Esophagus squamous epithelium (tissue), 5 donors: ENCODE measurements around the gene LURAP1L. TPM values are rescaled to one million over a fixed set of nuclear protein-coding genes. Genes with fewer than 3 reads are reported as not detected.
A peak's percentile ranks its signal among the peaks of the same experiment; 100 is the strongest.

Experiments used
- DNase-seq: peaks from one replicate; lab custom pipeline; 2025; lab: John Stamatoyannopoulos, UW
- H3K27ac ChIP-seq, 4 donors: fragments of 200-600 bp; sonication (generic); one replicate each; pipeline ENCODE4 v1.5.1; 2016 to 2019; ENCODE audit warnings: mild to moderate bottlenecking in 1 of 4
- H3K27me3 ChIP-seq, 4 donors: fragments of 200-600 bp; sonication (generic); 1 replicate in 3 of 4; 2 replicates in 1 of 4; pipeline versions ENCODE4 v1.5.1 to v1.6.0; 2017 to 2021; ENCODE audit warnings: antibody characterized with exemption in 1 of 4
- H3K36me3 ChIP-seq, 3 donors: fragments of 200-600 bp; sonication (generic); one replicate each; pipeline ENCODE4 v1.5.1; 2016 to 2019
- H3K4me1 ChIP-seq, 3 donors: fragments of 200-600 bp; sonication (generic); one replicate each; pipeline ENCODE4 v1.5.1; 2017 to 2019
- H3K4me3 ChIP-seq, 4 donors: fragments of 200-600 bp; sonication (generic); 1 replicate in 3 of 4; 2 replicates in 1 of 4; pipeline ENCODE4 v1.5.1; 2016 to 2019; ENCODE audit warnings: mild to moderate bottlenecking in 2 of 4, moderate library complexity in 1 of 4
- H3K9me3 ChIP-seq, 3 donors: fragments of 200-600 bp; sonication (generic); one replicate each; pipeline ENCODE4 v1.5.1; 2016 to 2019
- CTCF ChIP-seq, 6 experiments: fragments of 450-650 bp in 4 of 6; fragments of 200-600 bp in 2 of 6; sonication (generic) in 2 of 6; IDR thresholded peaks; one replicate each; pipeline ENCODE4 v1.5.1; 2016 to 2019; ENCODE audit warnings: antibody characterized with exemption in 6 of 6, mild to moderate bottlenecking in 4 of 6, moderate library complexity in 4 of 6
- POLR2A ChIP-seq, 4 donors: fragments of 450-650 bp; IDR thresholded peaks; one replicate each; pipeline ENCODE4 v1.6.1; 2017; ENCODE audit warnings: antibody characterized with exemption in 4 of 4, mild to moderate bottlenecking in 4 of 4, moderate library complexity in 3 of 4
- WGBS, 2 donors: methylation state at CpG; one replicate each; pipeline ENCODE4 v1.1.5; 2018; 5-methylcytosine and 5-hydroxymethylcytosine counted together
- intact Hi-C: fragments of 100-400 bp; cut with DNase I; formaldehyde crosslinking; loops from one replicate; pipeline ENCODE4 v1.15.0; 2022
- total RNA-seq, 4 donors: library from RNA; depleted of rRNA; stranded (reverse); fragments of >200 nt; gene quantifications; one replicate each; pipeline ENCODE4 v1.1.0, GENCODE V29; 2016
- donor health status: DM: yes; HTN: yes; CAD: no.

The LURAP1L gene
- total RNA-seq, 4 donors from 2014 or later = 0.75 to 8.0 (median 3.9) TPM

DNA sequence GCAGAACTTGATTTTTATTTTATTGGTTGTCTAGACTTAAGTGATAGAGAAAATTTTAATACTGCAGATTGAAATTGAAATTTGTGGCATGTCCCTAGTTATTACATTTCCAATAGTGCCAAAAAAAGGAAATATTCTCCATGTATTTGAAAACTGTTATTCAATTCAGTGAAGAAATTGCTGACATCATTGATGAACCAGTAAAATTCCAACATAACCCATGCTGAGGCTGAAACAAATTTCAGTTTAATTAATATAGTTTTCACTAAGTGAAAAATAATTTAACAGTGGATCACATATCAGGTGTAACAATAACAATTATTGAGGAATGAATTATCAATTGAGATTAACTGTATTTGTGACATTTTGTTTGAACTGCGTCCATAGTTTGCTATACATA, 38.7 kb downstream of the LURAP1L start:
- 86 to 88% methylated on average over 1 of the region's 1 CpG for WGBS, 2 donors
- no peak for DNase-seq
- Histone ChIP-seq H3K36me3 (no peaks in the 10 kb centered on the region), H3K27ac (peak overlapping the region in 3 of 4 donors; percentile 70 to 83 (median 71)), H3K9me3 (no peaks in the 10 kb centered on the region), H3K4me3 (no peak overlapping the region), H3K27me3 (no peaks in the 10 kb centered on the region), H3K4me1 (peaks cover 0 to 43% (median 15%) of the 10 kb centered on the region in 3 donors)
- TF ChIP-seq CTCF (IDR thresholded peaks at IDR 0.05) (no peak), POLR2A (IDR thresholded peaks at IDR 0.05) (no peak)
- intact Hi-C loops = no loop called here

- no peak for DNase-seq
- H3K4me3 ChIP-seq = peak overlapping the region in 1 of 4 donors; percentile 4
- no peaks in the 10 kb centered on the region for H3K9me3 ChIP-seq
- no peak for TF ChIP-seq POLR2A (IDR thresholded peaks at IDR 0.05)
- peak in 4 of 6 experiments; percentile 25 to 50 (median 32) for TF ChIP-seq CTCF (IDR thresholded peaks at IDR 0.05)
- peaks cover 0 to 50% (median 15%) of the 10 kb centered on the region in 3 donors for H3K4me1 ChIP-seq
- peak overlapping the region; percentile 14 to 83 (median 70) for H3K27ac ChIP-seq
- WGBS, 2 donors = 23 to 26% methylated on average over 6 of the region's 6 CpGs
- H3K27me3 ChIP-seq = no peaks in the 10 kb centered on the region
- intact Hi-C loops = no loop called here
- H3K36me3 ChIP-seq = no peaks in the 10 kb centered on the region
Measured at GRCh38 chr9:12813960-12814876, 39.4 kb downstream of the LURAP1L start.

DNA sequence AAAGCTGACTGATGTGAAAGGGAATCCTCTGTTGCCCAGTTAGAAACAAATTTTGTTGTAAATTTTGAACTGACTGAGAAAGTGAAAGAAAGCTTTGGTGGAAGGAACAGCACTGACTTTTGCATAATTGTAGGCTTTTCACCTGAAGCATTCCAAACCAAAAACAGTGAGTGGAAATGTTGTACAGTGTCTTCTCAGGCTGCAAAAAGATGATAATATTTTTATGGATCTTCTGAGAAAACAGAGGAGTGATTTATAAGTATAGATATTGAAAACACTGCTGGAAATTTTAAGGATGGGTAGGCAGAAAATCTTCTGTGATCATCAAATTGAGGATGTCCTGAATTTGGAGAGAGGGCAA, 40.0 kb downstream of the LURAP1L start:
- Histone ChIP-seq H3K36me3 (no peaks in the 10 kb centered on the region), H3K4me3 (peak overlapping the region in 1 of 4 donors; percentile 4), H3K27ac (peak overlapping the region; percentile 14 to 83 (median 70)), H3K9me3 (no peaks in the 10 kb centered on the region), H3K4me1 (peaks cover 0 to 45% (median 15%) of the 10 kb centered on the region in 3 donors), H3K27me3 (no peaks in the 10 kb centered on the region)
- DNase-seq = no peak
- TF ChIP-seq CTCF (IDR thresholded peaks at IDR 0.05) = no peak
- no peak for TF ChIP-seq POLR2A (IDR thresholded peaks at IDR 0.05)
- intact Hi-C loops = no loop called here

DNA sequence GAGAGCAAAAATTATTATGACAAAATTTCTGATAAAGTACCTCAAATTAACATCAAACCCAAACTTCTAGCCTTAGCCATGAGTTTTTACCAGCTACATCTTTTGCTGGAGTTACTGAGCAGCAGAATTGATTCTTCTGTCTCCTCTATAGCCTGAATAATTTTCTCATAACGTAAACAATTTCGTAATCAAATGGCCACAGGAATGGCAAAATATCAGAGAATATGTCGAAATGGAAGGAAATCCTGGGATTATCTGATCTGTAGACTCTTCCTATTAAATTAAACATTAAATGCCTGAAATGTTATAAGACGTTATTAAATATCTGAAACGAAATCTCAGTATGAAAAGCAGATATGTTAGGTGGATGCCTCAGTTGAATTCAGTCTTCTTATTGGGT, 41.1 kb downstream of the LURAP1L start:
- Histone ChIP-seq H3K27ac (peak overlapping the region in 2 of 4 donors; percentile 31 to 70), H3K27me3 (no peaks in the 10 kb centered on the region), H3K4me1 (peaks cover 0 to 45% (median 15%) of the 10 kb centered on the region in 3 donors), H3K9me3 (no peaks in the 10 kb centered on the region), H3K4me3 (no peak overlapping the region), H3K36me3 (no peaks in the 10 kb centered on the region)
- 68 to 74% methylated on average over 5 of the region's 5 CpGs for WGBS, 2 donors
- no peak for DNase-seq
- TF ChIP-seq POLR2A (IDR thresholded peaks at IDR 0.05) = no peak
- no peak for TF ChIP-seq CTCF (IDR thresholded peaks at IDR 0.05)
- intact Hi-C loops = no loop called here

- Histone ChIP-seq H3K27ac (peak overlapping the region in 2 of 4 donors; percentile 43 to 83), H3K36me3 (no peaks in the 10 kb centered on the region), H3K4me1 (peaks cover 0 to 45% (median 15%) of the 10 kb centered on the region in 3 donors), H3K4me3 (no peak overlapping the region), H3K27me3 (no peaks in the 10 kb centered on the region), H3K9me3 (no peaks in the 10 kb centered on the region)
- WGBS, 2 donors = 89 to 95% methylated on average over 3 of the region's 3 CpGs
- no peak for DNase-seq
- intact Hi-C loops = no loop called here
- TF ChIP-seq CTCF (IDR thresholded peaks at IDR 0.05) (no peak), POLR2A (IDR thresholded peaks at IDR 0.05) (no peak)
Measured at GRCh38 chr9:12816656-12817101, 41.9 kb downstream of the LURAP1L start.
